ENCODE measurements around the gene PTPRN2. TPM values are rescaled to one million over a fixed set of nuclear protein-coding genes. Genes with fewer than 3 reads are reported as not detected.

The PTPRN2 gene
- total and polyA plus RNA-seq, 8 donors, result 12.2 to 49.2 (median 31.8) TPM

- ATAC-seq (no peak), FAIRE-seq (no peak), DNase-seq (peak in 1 of 6 donors; percentile 6)
- intact Hi-C loops (cut with DNase I), result no loop called here
- Histone ChIP-seq H3K4me1 (no peaks in the 10 kb centered on the region), H3K27ac (no peak overlapping the region), H3K27me3 (no peaks in the 10 kb centered on the region), H3K36me3 (no peaks in the 10 kb centered on the region), H3K9me3 (no peaks in the 10 kb centered on the region), H3K4me3 (no peak overlapping the region)
- TF ChIP-seq, protein P1, sequence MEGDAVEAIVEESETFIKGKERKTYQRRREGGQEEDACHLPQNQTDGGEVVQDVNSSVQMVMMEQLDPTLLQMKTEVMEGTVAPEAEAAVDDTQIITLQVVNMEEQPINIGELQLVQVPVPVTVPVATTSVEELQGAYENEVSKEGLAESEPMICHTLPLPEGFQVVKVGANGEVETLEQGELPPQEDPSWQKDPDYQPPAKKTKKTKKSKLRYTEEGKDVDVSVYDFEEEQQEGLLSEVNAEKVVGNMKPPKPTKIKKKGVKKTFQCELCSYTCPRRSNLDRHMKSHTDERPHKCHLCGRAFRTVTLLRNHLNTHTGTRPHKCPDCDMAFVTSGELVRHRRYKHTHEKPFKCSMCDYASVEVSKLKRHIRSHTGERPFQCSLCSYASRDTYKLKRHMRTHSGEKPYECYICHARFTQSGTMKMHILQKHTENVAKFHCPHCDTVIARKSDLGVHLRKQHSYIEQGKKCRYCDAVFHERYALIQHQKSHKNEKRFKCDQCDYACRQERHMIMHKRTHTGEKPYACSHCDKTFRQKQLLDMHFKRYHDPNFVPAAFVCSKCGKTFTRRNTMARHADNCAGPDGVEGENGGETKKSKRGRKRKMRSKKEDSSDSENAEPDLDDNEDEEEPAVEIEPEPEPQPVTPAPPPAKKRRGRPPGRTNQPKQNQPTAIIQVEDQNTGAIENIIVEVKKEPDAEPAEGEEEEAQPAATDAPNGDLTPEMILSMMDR (IDR thresholded peaks at IDR 0.05), result no peak
- 80 to 86% methylated on average over 23 of the region's 23 CpGs for WGBS, 2 donors
Observed at GRCh38 chr7:158252081-158252836, 335.4 kb downstream of the PTPRN2 start.

DNA sequence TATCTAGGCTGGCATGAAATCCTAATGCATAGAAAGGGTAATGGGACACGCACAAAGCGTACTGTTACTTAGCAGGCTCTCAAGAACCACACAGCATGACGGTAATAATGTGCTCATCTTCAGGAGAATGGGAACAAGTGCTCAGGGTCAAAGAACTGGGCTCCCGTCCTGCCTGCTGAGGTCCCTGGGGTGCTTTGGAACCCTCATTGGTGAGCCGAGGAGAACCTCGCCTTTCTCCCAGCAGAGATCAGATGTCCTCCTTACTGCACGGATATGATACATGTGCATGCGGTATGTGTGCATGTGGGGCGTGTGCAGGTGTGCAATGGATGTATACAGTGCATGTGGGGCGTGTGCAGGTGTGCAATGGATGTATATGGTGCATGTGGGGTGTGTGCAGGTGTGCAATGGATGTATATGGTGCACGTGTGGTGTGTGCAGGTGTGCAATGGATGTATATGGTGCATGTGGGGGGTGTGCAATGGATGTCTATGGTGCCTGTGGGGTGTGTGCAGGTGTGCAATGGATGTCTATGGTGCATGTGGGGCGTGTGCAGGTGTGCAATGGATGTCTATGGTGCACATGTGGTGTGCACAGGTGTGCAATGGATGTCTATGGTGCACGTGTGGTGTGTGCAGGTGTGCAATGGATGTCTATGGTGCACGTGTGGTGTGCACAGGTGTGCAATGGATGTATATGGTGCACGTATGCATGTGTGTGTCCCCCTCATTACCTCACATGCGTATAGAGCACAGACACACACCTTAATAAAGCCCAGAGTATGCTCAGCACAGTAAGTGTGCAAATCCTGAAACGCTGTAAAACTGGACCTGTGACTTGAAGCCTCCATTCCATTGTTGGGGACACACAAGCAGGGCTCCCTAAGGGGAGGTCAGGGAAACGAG lies 336.3 kb downstream of the PTPRN2 start:
- Histone ChIP-seq H3K4me3 (no peak overlapping the region), H3K36me3 (no peaks in the 10 kb centered on the region), H3K9me3 (no peaks in the 10 kb centered on the region), H3K27me3 (no peaks in the 10 kb centered on the region), H3K27ac (no peak overlapping the region), H3K4me1 (no peaks in the 10 kb centered on the region)
- intact Hi-C loops (cut with DNase I), result no loop called here
- no peak for ATAC-seq
- no peak for FAIRE-seq
- 91% methylated on average over 18 of the region's 18 CpGs for WGBS, 2 donors
- no peak for DNase-seq
- TF ChIP-seq, protein P1 (IDR thresholded peaks at IDR 0.05), result no peak

DNA sequence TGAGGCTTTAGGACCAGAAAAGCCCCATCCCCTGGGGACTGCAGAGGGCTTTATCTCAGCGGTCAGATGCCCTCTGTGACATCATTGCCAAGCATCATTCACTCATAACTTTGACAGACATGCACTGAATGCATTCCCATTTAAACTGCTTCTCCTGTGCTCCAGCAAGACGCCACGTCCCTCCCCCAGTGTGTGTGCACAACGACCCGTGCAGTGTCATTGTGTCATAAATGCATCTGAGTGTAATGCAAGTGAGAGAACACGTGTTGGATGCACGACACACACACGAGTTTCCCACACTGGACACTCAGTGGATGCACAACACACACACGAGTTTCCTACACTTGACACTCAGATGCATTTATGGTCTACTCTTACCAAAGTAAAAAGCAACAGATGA lies 337.9 kb downstream of the PTPRN2 start:
- ATAC-seq, result no peak
- Histone ChIP-seq H3K4me1 (no peaks in the 10 kb centered on the region), H3K4me3 (no peak overlapping the region), H3K27ac (no peak overlapping the region), H3K27me3 (no peaks in the 10 kb centered on the region), H3K9me3 (no peaks in the 10 kb centered on the region), H3K36me3 (no peaks in the 10 kb centered on the region)
- DNase-seq, result no peak
- 72 to 79% methylated on average over 9 of the region's 9 CpGs for whole genome bisulfite sequencing, 2 donors
- no peak for FAIRE-seq
- intact Hi-C loops (cut with DNase I), result no loop called here
- TF ChIP-seq, protein P1 (IDR thresholded peaks at IDR 0.05), result no peak

DNA sequence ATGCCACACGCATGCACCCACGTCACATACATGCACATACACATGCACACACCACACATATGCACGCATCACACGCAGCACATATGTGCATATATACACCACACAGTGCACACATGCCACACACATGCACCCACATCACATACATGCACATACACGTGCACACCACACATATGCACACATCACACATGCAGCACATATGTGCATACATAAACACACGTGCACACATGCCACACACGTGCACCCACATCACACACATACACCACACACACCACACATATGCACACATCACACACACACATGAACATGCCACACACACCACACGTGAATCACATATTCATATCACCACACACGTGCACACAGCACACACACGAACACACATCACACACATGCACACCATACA lies 338.8 kb downstream of the PTPRN2 start:
- no peaks in the 10 kb centered on the region for H3K4me1 ChIP-seq
- no peak for FAIRE-seq
- TF ChIP-seq, protein P1 (IDR thresholded peaks at IDR 0.05), result no peak

More for the DNA sequence above, 338.8 kb downstream of the PTPRN2 start:
- WGBS, 2 donors, result 47 to 53% methylated on average over 8 of the region's 10 CpGs
- Histone ChIP-seq H3K4me3 (no peak overlapping the region), H3K9me3 (no peaks in the 10 kb centered on the region), H3K36me3 (no peaks in the 10 kb centered on the region), H3K27ac (no peak overlapping the region), H3K27me3 (no peaks in the 10 kb centered on the region)
- intact Hi-C loops (cut with DNase I), result no loop called here
- no peak for ATAC-seq
- DNase-seq, result no peak
